ENCODE results near the gene GALT.
A peak's percentile ranks its signal among the peaks of the same experiment; 100 is the strongest.

GALT gene

GRCh38 chr9:34646211-34647083, at the start of gene GALT:
Gene GALT, plus strand, starts transcription at chr9:34646675. Its CDS starts 30 bp downstream, at chr9:34646705.
- peak; percentile 99 for DNase-seq

GRCh38 chr9:34599546-34599945, 46.9 kb upstream of the GALT start:
- no peak for DNase-seq

DNA sequence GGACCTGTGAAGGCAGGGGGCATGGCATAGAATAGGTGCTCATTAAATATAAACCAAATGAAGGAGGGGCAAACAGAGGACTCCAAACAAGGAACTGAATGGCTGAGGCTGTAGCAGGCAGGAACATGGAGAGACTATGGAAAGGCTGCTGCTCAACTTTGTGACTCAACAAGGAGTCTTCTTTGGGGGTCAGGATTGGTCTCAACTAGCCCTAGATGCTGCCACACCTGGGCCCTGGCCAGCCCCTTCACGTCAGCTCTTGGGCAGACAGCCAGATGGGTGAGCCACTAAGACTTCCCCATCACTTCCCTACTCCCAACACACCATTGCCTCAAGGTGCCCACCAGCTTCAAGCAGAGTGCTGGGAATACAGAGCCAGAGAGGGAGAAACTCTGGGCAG, 45.6 kb upstream of the GALT start:
- no peak for DNase-seq

DNA sequence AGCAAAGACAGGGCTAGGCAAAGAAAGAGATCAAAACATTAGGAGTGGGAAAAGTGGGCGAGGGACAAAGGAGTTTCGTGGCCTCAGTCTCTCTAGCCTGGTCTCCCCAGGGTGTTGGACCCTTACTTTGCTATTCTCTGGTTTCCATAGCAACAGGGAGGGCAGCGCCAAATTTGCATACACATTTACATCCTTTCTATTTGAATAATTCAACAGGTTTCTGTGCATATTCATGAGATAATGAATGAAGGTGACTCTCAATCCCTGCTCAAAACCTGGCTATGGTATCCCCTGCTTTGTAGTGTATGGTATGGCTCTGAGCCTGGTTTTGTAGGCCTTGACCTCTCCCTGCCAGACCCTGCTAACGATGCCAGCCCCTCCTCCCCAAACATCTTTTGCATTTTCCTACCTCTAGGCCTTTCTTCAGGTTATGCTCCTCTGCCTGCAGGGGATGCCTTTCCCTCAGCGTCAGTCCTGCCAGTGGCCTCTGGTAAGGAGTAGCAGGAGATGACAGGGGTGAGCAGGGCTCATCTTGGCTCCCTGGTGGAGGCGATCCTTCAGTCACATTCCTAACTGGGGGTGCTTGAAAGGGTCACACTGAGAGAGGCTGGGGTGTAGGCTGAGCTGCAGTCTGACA, 44.4 kb upstream of the GALT start:
- DNase-seq: no peak

DNA sequence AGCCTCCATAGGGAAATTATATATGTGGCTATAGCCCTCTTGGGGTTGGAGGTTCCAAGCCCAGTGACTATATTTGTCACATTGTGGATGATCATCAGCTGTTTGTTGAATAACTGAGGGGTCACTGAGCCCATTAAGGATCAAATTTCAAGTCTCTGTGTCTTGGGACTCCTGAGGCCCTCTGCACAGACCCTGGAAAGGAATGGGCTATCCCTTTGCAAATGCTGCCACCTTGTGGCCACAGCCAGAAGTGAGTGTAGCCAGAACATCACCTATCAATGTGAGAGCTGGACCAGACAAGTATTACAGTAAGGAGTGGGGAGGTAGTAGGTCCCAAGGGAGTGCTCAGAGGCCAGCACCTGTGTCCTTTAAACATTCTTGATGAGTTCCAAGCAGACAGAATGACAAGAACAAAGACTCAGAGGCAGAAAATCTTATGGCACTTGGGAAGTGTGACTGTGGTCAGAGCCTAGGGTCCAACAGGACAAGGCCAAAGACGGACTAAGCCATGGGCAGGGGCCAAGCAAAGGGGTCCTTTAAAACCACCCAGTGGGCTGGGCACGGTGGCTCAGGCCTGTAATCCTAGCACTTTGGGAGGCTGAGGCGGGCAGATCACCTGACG, 42.8 kb upstream of the GALT start:
- DNase-seq: peak; percentile 92

GRCh38 chr9:34606190-34606589, 40.3 kb upstream of the GALT start:
- DNase-seq: no peak

- DNase-seq: no peak
These were observed 39.6 kb upstream of the GALT start for GRCh38 chr9:34606905-34607304.

- no peak for DNase-seq
These were observed 39.1 kb upstream of the GALT start for GRCh38 chr9:34607331-34607730.

DNA sequence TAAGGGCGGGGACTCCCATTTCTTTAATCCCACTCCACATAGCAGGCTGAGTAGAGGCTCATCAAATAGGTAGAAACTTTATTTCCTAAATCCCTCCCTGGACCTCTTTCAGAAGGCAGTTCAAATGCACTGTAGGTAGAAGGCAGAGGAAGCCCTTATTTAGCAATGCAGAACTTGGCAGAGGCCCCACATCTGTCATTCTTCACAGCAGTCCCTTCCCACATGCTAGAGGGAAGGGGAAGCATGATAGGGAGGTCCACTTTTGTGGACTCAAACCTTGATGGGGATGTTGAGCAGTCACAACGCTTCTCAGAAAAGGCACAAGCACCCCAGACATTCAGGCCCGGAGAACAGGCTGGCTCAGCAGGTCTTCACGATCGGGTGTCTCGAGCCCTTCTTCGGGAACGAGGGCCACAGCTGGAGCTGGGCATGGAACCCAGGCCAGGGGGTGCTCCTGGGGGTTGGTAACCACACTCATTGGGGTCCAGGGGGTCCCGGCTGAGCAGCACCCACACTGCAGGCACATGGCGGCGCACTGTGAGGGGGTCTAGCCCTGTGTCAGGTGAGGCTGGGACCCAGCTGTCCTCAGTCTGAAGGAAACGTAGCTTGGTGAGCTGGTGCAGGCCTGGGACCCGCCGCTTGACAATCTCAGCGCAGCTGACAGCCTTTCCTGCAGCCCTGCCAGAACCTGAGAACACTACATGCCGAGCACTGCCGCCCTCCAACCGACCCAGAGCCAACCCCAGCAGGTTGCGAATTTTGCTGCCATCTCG, 35.9 kb upstream of the GALT start:
- DNase-seq: no peak

DNA sequence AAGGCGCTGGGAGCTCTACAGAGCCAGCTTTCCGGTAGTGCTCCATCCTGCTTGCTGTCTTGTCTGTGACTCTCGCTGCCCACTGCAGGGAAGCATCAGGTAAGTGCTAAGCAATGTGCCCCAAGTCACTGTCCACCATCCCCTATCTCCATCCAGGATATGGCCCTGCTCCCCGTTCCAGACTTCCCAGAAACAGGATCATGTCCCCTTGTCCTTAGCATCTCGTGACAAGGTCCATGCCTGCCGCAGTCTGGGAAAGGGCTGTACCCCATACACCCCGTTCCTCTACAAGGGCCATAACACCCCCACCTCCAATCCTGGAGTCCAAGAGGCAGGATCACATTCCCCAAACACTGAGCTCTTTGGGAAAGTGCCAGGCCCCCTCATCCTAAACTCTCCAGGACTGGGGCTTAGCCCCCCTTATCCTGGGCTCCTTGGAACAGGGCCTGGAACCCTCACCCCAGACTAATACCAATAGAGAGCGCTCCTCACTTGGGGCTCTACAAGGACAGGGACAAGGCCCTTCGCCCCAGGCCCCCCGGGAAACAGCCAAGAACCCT, 35.1 kb upstream of the GALT start:
- no peak for DNase-seq

- DNase-seq: peak; percentile 90
These were observed 34.4 kb upstream of the GALT start, which contains the start of gene RPP25L for GRCh38 chr9:34611811-34612787. Gene RPP25L, minus strand, starts transcription at chr9:34612097. Its CDS starts 801 bp downstream, at chr9:34611296.

DNA sequence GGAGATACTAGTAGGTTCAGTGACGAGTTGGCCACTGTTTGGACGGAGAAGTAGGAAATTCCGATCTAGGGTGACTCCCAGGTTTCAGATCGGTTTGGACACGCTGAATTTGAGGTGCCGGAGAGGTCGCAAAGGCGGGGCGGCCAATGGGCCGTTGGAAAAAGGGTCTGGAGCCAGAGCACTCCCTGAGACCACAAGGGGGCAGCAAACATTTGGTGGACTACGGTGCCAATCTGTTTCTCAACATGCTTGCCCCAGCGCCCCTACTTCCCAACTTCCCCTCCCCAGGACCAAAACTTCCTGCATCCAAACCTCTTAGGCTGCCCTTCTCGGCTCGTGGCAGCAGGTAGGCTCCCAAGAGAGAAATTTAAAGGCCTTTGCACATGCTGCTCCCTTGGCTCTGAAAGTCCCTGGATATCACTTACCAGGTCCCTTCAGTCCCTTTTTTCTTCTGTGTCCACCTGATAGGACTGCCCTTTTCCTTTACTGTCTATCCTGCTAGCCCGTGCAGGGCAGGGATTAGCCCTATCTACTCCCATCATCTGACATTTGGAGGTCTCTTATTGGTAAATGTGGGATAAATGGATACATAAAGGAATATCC, 33.6 kb upstream of the GALT start:
- peak; percentile 82 for DNase-seq

DNA sequence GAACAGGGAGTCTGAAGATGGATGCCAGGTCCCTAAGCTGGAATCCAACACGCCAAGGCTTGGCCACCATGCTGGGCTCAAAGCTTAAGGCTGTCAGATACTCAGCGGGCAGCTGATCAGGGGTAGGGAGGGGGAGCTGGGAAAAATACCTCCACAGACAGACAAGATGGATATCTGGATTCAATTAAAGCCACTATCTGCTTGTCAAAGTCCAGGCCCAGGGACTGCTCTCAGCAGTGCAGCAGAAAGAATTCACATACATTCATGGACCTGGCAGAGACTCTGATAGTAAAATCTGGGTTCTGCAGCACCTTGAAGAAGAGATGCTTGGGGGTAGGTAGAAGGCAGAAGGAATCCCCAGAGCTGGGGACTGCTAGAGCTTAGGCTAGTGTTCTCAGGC, 31.3 kb upstream of the GALT start:
- no peak for DNase-seq

- peak; percentile 91 for DNase-seq
These were observed 26.1 kb upstream of the GALT start, which contains the start of gene DCTN3 for GRCh38 chr9:34620061-34620994. Gene DCTN3, minus strand, starts transcription at chr9:34620495. Its CDS starts 31 bp downstream, at chr9:34620464.

DNA sequence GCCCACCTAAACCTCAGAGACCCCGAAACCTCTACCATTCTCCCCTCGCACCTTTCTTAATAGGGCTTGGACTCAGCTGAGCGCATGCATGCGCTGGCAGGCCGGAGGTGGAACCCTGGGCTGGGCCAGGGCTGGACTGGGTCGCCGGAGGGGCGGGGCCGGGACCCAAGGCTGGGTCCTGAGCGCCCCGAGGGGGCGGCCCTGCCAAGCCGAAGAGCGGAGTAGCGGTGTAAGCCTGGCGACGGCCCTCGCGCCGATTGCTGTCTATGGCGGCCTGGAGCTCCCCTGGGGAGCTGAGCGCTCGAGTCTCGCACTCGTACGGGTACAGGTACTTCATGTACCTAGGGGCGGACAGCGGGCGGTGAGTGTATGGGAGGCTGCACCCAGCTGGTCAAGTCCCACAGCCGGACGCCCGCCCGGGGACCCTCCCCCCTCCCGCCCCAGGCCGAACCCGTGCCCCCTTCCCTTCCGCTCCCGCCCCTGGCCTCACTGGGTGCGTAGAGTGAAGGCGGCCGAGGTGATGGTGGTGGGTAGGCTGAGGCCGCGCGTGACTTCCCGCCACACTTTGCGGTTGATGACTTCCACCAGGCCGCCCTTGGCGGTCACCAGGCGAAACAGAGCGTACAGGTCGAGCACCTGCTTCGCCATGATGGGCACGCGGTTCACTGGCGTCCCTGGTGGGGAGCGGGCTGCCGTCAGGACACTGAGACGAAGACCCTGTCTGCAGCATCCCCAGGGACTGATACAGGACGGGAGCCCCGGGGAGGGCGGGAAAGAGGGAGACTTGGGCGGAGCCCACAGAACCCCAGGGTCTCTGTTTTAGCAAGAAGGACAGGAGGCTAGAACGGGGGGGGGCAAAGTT, 22.9 kb upstream of the GALT start:
- no peak for DNase-seq

GRCh38 chr9:34624475-34625185, 21.8 kb upstream of the GALT start:
- no peak for DNase-seq

- DNase-seq: no peak
These were observed 21.3 kb upstream of the GALT start for GRCh38 chr9:34625186-34625486.

All from stimulated activated CD8-positive, alpha-beta memory T cell treated with anti-CD3 and anti-CD28 coated beads, Interleukin-4, amount 100 ng/mL, for 48 hours (primary cell).